Measurements from ENCODE around the gene LSAMP. TPM values are rescaled to one million over a fixed set of nuclear protein-coding genes. Genes with fewer than 3 reads are reported as not detected.

Gene LSAMP
- total and polyA plus RNA-seq, 2 of the 8 experiments (the other 6 are each of a cell fraction or from before 2014, with no cell fraction given): 1.8 to 5.7 TPM

GRCh38 chr3:115805520-115805919 lies 639.8 kb downstream of the LSAMP start:
- Histone ChIP-seq H3K9me3 (ENCODE audit: insufficient read depth in 2 of 2, low read depth in 1 of 2, low read length in 1 of 2) (no peaks in the 10 kb centered on the region), H3K4me1 (replicated peaks in 1 of 4; ENCODE audit: control insufficient read depth in 3 of 4, insufficient read depth in 4 of 4, low read length in 3 of 4) (peaks cover 0 to 8% (median 1%) of the 10 kb centered on the region in 4 experiments; a peak in 5 of 7 replicates), H3K4me3 (ENCODE audit: extremely low read depth in 1 of 4, insufficient read depth in 2 of 4, low read depth in 3 of 4, low read length in 4 of 4) (no peak overlapping the region), H3K56ac (replicated peaks; ENCODE audit: insufficient read length, low read depth, low read length) (no peak overlapping the region), H3K14ac (ENCODE audit: insufficient read length) (no peak overlapping the region), H3K4me2 (ENCODE audit: insufficient read depth in 1 of 2, low read depth in 2 of 2, low read length in 2 of 2) (no peak overlapping the region), H4K91ac (replicated peaks; ENCODE audit: insufficient read length, low read length) (no peak overlapping the region), H2BK120ac (replicated peaks; ENCODE audit: low read depth, low read length) (no peak overlapping the region), H2AFZ (ENCODE audit: low read length) (no peak overlapping the region), H3K79me2 (ENCODE audit: control insufficient read depth in 1 of 2, insufficient read depth in 2 of 2, low read length in 2 of 2) (no peaks in the 10 kb centered on the region), H3K23ac (ENCODE audit: insufficient read length) (no peak overlapping the region), H4K5ac (ENCODE audit: insufficient read length, low read depth, low read length) (no peak overlapping the region), H3K18ac (ENCODE audit: extremely low read depth, low read length) (no peak overlapping the region), H2BK15ac (ENCODE audit: low read length) (no peak overlapping the region), H3K4ac (replicated peaks; ENCODE audit: insufficient read length, low read depth, low read length) (no peak overlapping the region), H3K36me3 (ENCODE audit: control insufficient read depth in 2 of 4, insufficient read depth in 4 of 4, low read length in 3 of 4) (no peaks in the 10 kb centered on the region), H3K23me2 (ENCODE audit: low read depth, low read length) (no peaks in the 10 kb centered on the region), H2BK12ac (ENCODE audit: low read depth, low read length) (no peak overlapping the region), H2BK5ac (ENCODE audit: low read depth, low read length) (no peak overlapping the region), H3K9ac (replicated peaks in 1 of 4; ENCODE audit: extremely low read depth in 1 of 4, low read depth in 3 of 4, low read length in 3 of 4) (no peak overlapping the region), H4K8ac (ENCODE audit: extremely low read depth, insufficient read depth, low read length) (no peak overlapping the region), H3K79me1 (ENCODE audit: low read depth, low read length) (no peaks in the 10 kb centered on the region), H2AK5ac (ENCODE audit: low read depth, low read length) (no peak overlapping the region), H3K27me3 (replicated peaks in 1 of 4; ENCODE audit: control insufficient read depth in 3 of 4, extremely low read depth in 1 of 4, insufficient read depth in 3 of 4, low read length in 3 of 4) (no peaks in the 10 kb centered on the region), H3K27ac (ENCODE audit: low read depth, low read length) (no peak overlapping the region), H4K20me1 (replicated peaks in 1 of 2; ENCODE audit: control insufficient read depth in 1 of 2, insufficient read depth in 2 of 2, low read length in 2 of 2) (no peaks in the 10 kb centered on the region), H2BK20ac (ENCODE audit: low read length) (no peak overlapping the region)
- DNase-seq (ENCODE audit: low read depth in 1 of 2, low spot score in 2 of 2): no peak
- 69% methylated on average over 4 of the region's 4 CpGs; no CpG with 5 or more reads in 1 of the 2 experiments for WGBS, 2 experiments (ENCODE audit: extremely low coverage in 1 of 2, insufficient coverage in 1 of 2, insufficient read length in 1 of 2, insufficient replicate concordance in 2 of 2, low coverage in 1 of 2, low lambda C conversion rate in 2 of 2, missing lambda C conversion rate in 1 of 2)
- FAIRE-seq: no peak
- POLR2A ChIA-PET (ENCODE audit: partially characterized antibody): no interaction called here
- CTCF ChIA-PET (ENCODE audit: partially characterized antibody): interaction anchor here (0.7 to 2.0 kb wide), 4 partner anchors 10 to 588 kb away, joined by 3 to 7 read pairs (median 4); no protein-coding TSS in a partner anchor
- TF ChIP-seq CREB1 (IDR thresholded peaks at IDR 0.05) (no peak), CBX8 (IDR thresholded peaks at IDR 0.05; ENCODE audit: borderline replicate concordance, low read depth, low read length) (no peak), GTF2F1 (IDR thresholded peaks at IDR 0.05; ENCODE audit: borderline replicate concordance, low read depth, low read length) (no peak), SAP30 (IDR thresholded peaks at IDR 0.05; ENCODE audit: insufficient read depth, insufficient replicate concordance, low read length) (no peak), TAF7 (optimal IDR thresholded peaks at IDR 0.05; ENCODE audit: borderline replicate concordance, low read depth, low read length) (no peak), ATF2 (IDR thresholded peaks at IDR 0.05; ENCODE audit: low read length) (no peak), TBP (IDR thresholded peaks at IDR 0.05; ENCODE audit: low read depth, low read length) (no peak), CTBP2 (IDR thresholded peaks at IDR 0.05; ENCODE audit: borderline replicate concordance, insufficient read depth, insufficient read length, low read length) (no peak), SIX5 (IDR thresholded peaks at IDR 0.05; ENCODE audit: low read depth, low read length) (no peak), CTCF (IDR thresholded peaks at IDR 0.05; ENCODE audit: control extremely low read depth in 1 of 3, insufficient read depth in 1 of 3, low read depth in 1 of 3, low read length in 3 of 3) (no peak)

Data from H1 (cell line).